Measurements from ENCODE around the gene IKZF1.

The IKZF1 gene

GRCh38 chr7:50276483-50276882 lies 28.0 kb upstream of the IKZF1 start:
- Histone ChIP-seq H3K4me1 (ENCODE audit: low read length) (peaks cover 77% of the 10 kb centered on the region), H3K36me3 (replicated peaks; ENCODE audit: low read depth, low read length) (no peaks in the 10 kb centered on the region)

GRCh38 chr7:50278120-50278519 lies 26.4 kb upstream of the IKZF1 start:
- Histone ChIP-seq H3K9ac (ENCODE audit: low read length) (no peak overlapping the region), H3K27ac (ENCODE audit: low read length) (no peak overlapping the region), H3K4me3 (ENCODE audit: low read length) (no peak overlapping the region), H2AFZ (ENCODE audit: low read depth, low read length) (no peak overlapping the region), H3K4me2 (ENCODE audit: low read length) (no peak overlapping the region), H3K79me2 (ENCODE audit: low read length) (peaks cover 40% of the 10 kb centered on the region), H3K27me3 (ENCODE audit: low read depth, low read length) (no peaks in the 10 kb centered on the region), H4K20me1 (ENCODE audit: insufficient read depth, low read length) (no peaks in the 10 kb centered on the region), H3K36me3 (replicated peaks; ENCODE audit: low read depth, low read length) (no peaks in the 10 kb centered on the region), H3K9me3 (ENCODE audit: insufficient read depth, low read length) (no peaks in the 10 kb centered on the region), H3K4me1 (ENCODE audit: low read length) (peaks cover 76% of the 10 kb centered on the region)
- TF ChIP-seq CTCF (IDR thresholded peaks at IDR 0.05; ENCODE audit: low read depth, low read length) (no peak), EZH2phosphoT487 (IDR thresholded peaks at IDR 0.05; ENCODE audit: low read depth) (no peak)

More at GRCh38 chr7:50276483-50276882, 28.0 kb upstream of the IKZF1 start:
- H3K27me3 ChIP-seq (ENCODE audit: low read depth, low read length), result no peaks in the 10 kb centered on the region
- peak overlapping the region; percentile 96 for H3K27ac ChIP-seq (ENCODE audit: low read length)
- TF ChIP-seq EZH2phosphoT487 (IDR thresholded peaks at IDR 0.05; ENCODE audit: low read depth), result no peak
- no peak for TF ChIP-seq CTCF (IDR thresholded peaks at IDR 0.05; ENCODE audit: low read depth, low read length)
- no peaks in the 10 kb centered on the region for H3K9me3 ChIP-seq (ENCODE audit: insufficient read depth, low read length)
- H3K9ac ChIP-seq (ENCODE audit: low read length), result peak overlapping the region; percentile 75
- no peaks in the 10 kb centered on the region for H4K20me1 ChIP-seq (ENCODE audit: insufficient read depth, low read length)
- H3K4me3 ChIP-seq (ENCODE audit: low read length), result peak overlapping the region; percentile 41
- H3K4me2 ChIP-seq (ENCODE audit: low read length), result peak overlapping the region; percentile 72
- peaks cover 42% of the 10 kb centered on the region for H3K79me2 ChIP-seq (ENCODE audit: low read length)
- H2AFZ ChIP-seq (ENCODE audit: low read depth, low read length), result no peak overlapping the region

- Histone ChIP-seq H3K4me3 (ENCODE audit: low read length) (peak overlapping the region; percentile 71), H3K4me2 (ENCODE audit: low read length) (peak overlapping the region; percentile 82), H3K9ac (ENCODE audit: low read length) (peak overlapping the region; percentile 84), H3K9me3 (ENCODE audit: insufficient read depth, low read length) (no peaks in the 10 kb centered on the region), H4K20me1 (ENCODE audit: insufficient read depth, low read length) (no peaks in the 10 kb centered on the region), H3K27ac (ENCODE audit: low read length) (peak overlapping the region; percentile 97), H3K4me1 (ENCODE audit: low read length) (peaks cover 76% of the 10 kb centered on the region), H3K36me3 (replicated peaks; ENCODE audit: low read depth, low read length) (no peaks in the 10 kb centered on the region), H2AFZ (ENCODE audit: low read depth, low read length) (no peak overlapping the region), H3K79me2 (ENCODE audit: low read length) (peaks cover 26% of the 10 kb centered on the region), H3K27me3 (ENCODE audit: low read depth, low read length) (no peaks in the 10 kb centered on the region)
- TF ChIP-seq EZH2phosphoT487 (IDR thresholded peaks at IDR 0.05; ENCODE audit: low read depth), result no peak
- no peak for TF ChIP-seq CTCF (IDR thresholded peaks at IDR 0.05; ENCODE audit: low read depth, low read length)
These were observed 22.7 kb upstream of the IKZF1 start for GRCh38 chr7:50281680-50282445.

- peaks cover 77% of the 10 kb centered on the region for H3K4me1 ChIP-seq (ENCODE audit: low read length)
- peak overlapping the region; percentile 71 for H3K4me3 ChIP-seq (ENCODE audit: low read length)
- H4K20me1 ChIP-seq (ENCODE audit: insufficient read depth, low read length), result no peaks in the 10 kb centered on the region
- H3K9me3 ChIP-seq (ENCODE audit: insufficient read depth, low read length), result no peaks in the 10 kb centered on the region
- H3K36me3 ChIP-seq (replicated peaks; ENCODE audit: low read depth, low read length), result no peaks in the 10 kb centered on the region
- H2AFZ ChIP-seq (ENCODE audit: low read depth, low read length), result no peak overlapping the region
- H3K4me2 ChIP-seq (ENCODE audit: low read length), result peak overlapping the region; percentile 82
- H3K27me3 ChIP-seq (ENCODE audit: low read depth, low read length), result no peaks in the 10 kb centered on the region
- peak overlapping the region; percentile 97 for H3K27ac ChIP-seq (ENCODE audit: low read length)
- H3K79me2 ChIP-seq (ENCODE audit: low read length), result peaks cover 21% of the 10 kb centered on the region
- TF ChIP-seq EZH2phosphoT487 (IDR thresholded peaks at IDR 0.05; ENCODE audit: low read depth), result no peak
- no peak for TF ChIP-seq CTCF (IDR thresholded peaks at IDR 0.05; ENCODE audit: low read depth, low read length)
- peak overlapping the region; percentile 84 for H3K9ac ChIP-seq (ENCODE audit: low read length)
These were observed 21.5 kb upstream of the IKZF1 start for GRCh38 chr7:50282813-50283605.

All from OCI-LY3 (cell line).